Retinal pigment epithelial cell (primary cell): ENCODE results near the gene NSRP1.
"Not testable (repeated sequence)": the region's sequence is repeated elsewhere in the genome, so short reads cannot be mapped to it uniquely, and the experiment has no call there.

Experiments
- DNase-seq: peaks from one replicate; pipeline ENCODE4 v3.0.0-alpha.2; 2010; ENCODE audit warnings: low read depth
- H3K4me3 ChIP-seq: 2 replicates; pipeline ENCODE4 v1.5.1; 2011; ENCODE audit warnings: mild to moderate bottlenecking, low read length, control low read depth, moderate library complexity
- CTCF ChIP-seq: conservative IDR thresholded peaks from 2 replicates; pipeline ENCODE4 v1.5.1; 2011; ENCODE audit warnings: low read depth, low read length, control low read depth, inconsistent platforms

The NSRP1 gene

GRCh38 chr17:30086896-30087295 lies 29.7 kb upstream of the NSRP1 start:
- no peak for TF ChIP-seq CTCF
- H3K4me3 ChIP-seq, result no peak overlapping the region
- no peak for DNase-seq

- H3K4me3 ChIP-seq, DNase-seq: not testable (repeated sequence)
Observed at GRCh38 chr17:30087431-30087830, 29.2 kb upstream of the NSRP1 start.

GRCh38 chr17:30091121-30091670 lies 25.4 kb upstream of the NSRP1 start:
- TF ChIP-seq CTCF, result no peak
- no peak for DNase-seq
- H3K4me3 ChIP-seq, result no peak overlapping the region

- no peak for TF ChIP-seq CTCF
- DNase-seq, result peak; percentile 8
- no peak overlapping the region for H3K4me3 ChIP-seq
Observed at GRCh38 chr17:30091771-30092170, 24.8 kb upstream of the NSRP1 start.

- no peak for DNase-seq
Observed at GRCh38 chr17:30092886-30093285, 23.7 kb upstream of the NSRP1 start.

GRCh38 chr17:30093463-30094147 lies 23.0 kb upstream of the NSRP1 start:
- H3K4me3 ChIP-seq, result no peak overlapping the region
- no peak for DNase-seq
- TF ChIP-seq CTCF, result peak; percentile 73

More at GRCh38 chr17:30092886-30093285, 23.7 kb upstream of the NSRP1 start:
- H3K4me3 ChIP-seq, result no peak overlapping the region
- no peak for TF ChIP-seq CTCF

GRCh38 chr17:30095507-30096244 lies 20.9 kb upstream of the NSRP1 start:
- no peak for DNase-seq
- TF ChIP-seq CTCF, result peak; percentile 66
- H3K4me3 ChIP-seq, result no peak overlapping the region
